ENCODE results near the gene PTN.
"Not testable (repeated sequence)": the region's sequence is repeated elsewhere in the genome, so short reads cannot be mapped to it uniquely, and the experiment has no call there.

PTN gene

GRCh38 chr7:137316648-137317353, 26.7 kb downstream of the PTN start:
- FAIRE-seq: no peak

GRCh38 chr7:137313201-137313600, 30.3 kb downstream of the PTN start:
- no peak for FAIRE-seq

GRCh38 chr7:137306748-137307147, 36.8 kb downstream of the PTN start:
- no peak for FAIRE-seq

- no peak for FAIRE-seq
Measured at GRCh38 chr7:137305901-137306621, 37.5 kb downstream of the PTN start.

GRCh38 chr7:137304624-137305235, 38.8 kb downstream of the PTN start:
- no peak for FAIRE-seq

GRCh38 chr7:137304165-137304564, 39.4 kb downstream of the PTN start:
- no peak for FAIRE-seq

- no peak for FAIRE-seq
Measured at GRCh38 chr7:137302081-137302480, 41.5 kb downstream of the PTN start.

- FAIRE-seq: no peak
Measured at GRCh38 chr7:137298464-137298794, 45.1 kb downstream of the PTN start.

GRCh38 chr7:137297551-137298463, 45.7 kb downstream of the PTN start:
- FAIRE-seq: no peak

GRCh38 chr7:137296576-137296975, 47.0 kb downstream of the PTN start:
- FAIRE-seq: no peak

- FAIRE-seq: no peak
Measured at GRCh38 chr7:137295739-137296324, 47.7 kb downstream of the PTN start.

GRCh38 chr7:137289101-137289500, 54.4 kb downstream of the PTN start:
- FAIRE-seq: no peak

- no peak for FAIRE-seq
Measured at GRCh38 chr7:137287651-137288258, 55.8 kb downstream of the PTN start.

GRCh38 chr7:137283153-137283552, 60.4 kb downstream of the PTN start:
- FAIRE-seq: no peak

- no peak for FAIRE-seq
Measured at GRCh38 chr7:137282043-137282442, 61.5 kb downstream of the PTN start.

GRCh38 chr7:137276189-137276588, 67.3 kb downstream of the PTN start:
- FAIRE-seq: no peak

- FAIRE-seq: no peak
Measured at GRCh38 chr7:137272249-137272648, 71.3 kb downstream of the PTN start.

- no peak for FAIRE-seq
Measured at GRCh38 chr7:137269240-137269639, 74.3 kb downstream of the PTN start.

- not testable (repeated sequence) for FAIRE-seq
Measured at GRCh38 chr7:137268001-137268865, 75.3 kb downstream of the PTN start.

- FAIRE-seq: no peak
Measured at GRCh38 chr7:137266764-137267163, 76.8 kb downstream of the PTN start.

- not testable (repeated sequence) for FAIRE-seq
Measured at GRCh38 chr7:137265480-137265879, 78.1 kb downstream of the PTN start.
